Thyroid gland (tissue), 4 donors: Measurements from ENCODE around the gene MED27. TPM values are rescaled to one million over a fixed set of nuclear protein-coding genes. Genes with fewer than 3 reads are reported as not detected.

Experiments used
- DNase-seq, 2 donors: peaks; one replicate each; pipeline ENCODE4 v3.0.0-alpha.2; 2019
- H3K27ac ChIP-seq, 3 donors: fragments of 200-600 bp; sonication (generic); 1 replicate in 2 of 3; 2 replicates in 1 of 3; pipeline ENCODE4 v1.5.1; 2016 to 2019; ENCODE audit warnings: mild to moderate bottlenecking in 1 of 3, moderate library complexity in 1 of 3
- H3K27me3 ChIP-seq: fragments of 200-600 bp; sonication (generic); one replicate; pipeline ENCODE4 v1.5.1; 2019
- H3K36me3 ChIP-seq, 2 donors: fragments of 200-600 bp; sonication (generic); one replicate each; pipeline ENCODE4 v1.5.1; 2016 to 2019
- H3K4me1 ChIP-seq, 2 donors: fragments of 200-600 bp; sonication (generic); one replicate each; pipeline ENCODE4 v1.5.1; 2017 to 2019
- H3K4me3 ChIP-seq, 3 donors: fragments of 200-600 bp; sonication (generic); replicated peaks in 1 of 3; 1 replicate in 2 of 3; 2 replicates in 1 of 3; pipeline ENCODE4 v1.5.1; 2016; ENCODE audit warnings: mild to moderate bottlenecking in 1 of 3
- H3K9me3 ChIP-seq: fragments of 200-600 bp; sonication (generic); one replicate; pipeline ENCODE4 v1.5.1; 2017
- CTCF ChIP-seq, 6 experiments: fragments of 200-600 bp in 3 of 6; fragments of 450-650 bp in 3 of 6; sonication (generic) in 3 of 6; IDR thresholded peaks; one replicate each; pipeline ENCODE4 v1.5.1; 2016 to 2019; ENCODE audit warnings: antibody characterized with exemption in 6 of 6, mild to moderate bottlenecking in 2 of 6, inconsistent platforms in 1 of 6, moderate library complexity in 1 of 6
- POLR2A ChIP-seq, 2 donors: fragments of 450-650 bp; IDR thresholded peaks; one replicate each; pipeline ENCODE4 v1.6.1; 2017; ENCODE audit warnings: antibody characterized with exemption in 2 of 2, mild to moderate bottlenecking in 2 of 2, moderate library complexity in 1 of 2
- WGBS, 2 donors: methylation state at CpG; one replicate each; pipeline ENCODE4 v1.1.5; 2017; 5-methylcytosine and 5-hydroxymethylcytosine counted together
- intact Hi-C: fragments of 100-400 bp; cut with DNase I; formaldehyde crosslinking; loops from one replicate; pipeline ENCODE4 v1.15.1; 2023
- total RNA-seq, 4 donors: library from RNA; depleted of rRNA; stranded (reverse); fragments of >200 nt; gene quantifications; one replicate each; pipeline ENCODE4 v1.2.3, GENCODE V29; 2016

MED27 gene
- total RNA-seq, 4 donors from 2014 or later, result 15.3 to 19.5 (median 16.7) TPM

DNA sequence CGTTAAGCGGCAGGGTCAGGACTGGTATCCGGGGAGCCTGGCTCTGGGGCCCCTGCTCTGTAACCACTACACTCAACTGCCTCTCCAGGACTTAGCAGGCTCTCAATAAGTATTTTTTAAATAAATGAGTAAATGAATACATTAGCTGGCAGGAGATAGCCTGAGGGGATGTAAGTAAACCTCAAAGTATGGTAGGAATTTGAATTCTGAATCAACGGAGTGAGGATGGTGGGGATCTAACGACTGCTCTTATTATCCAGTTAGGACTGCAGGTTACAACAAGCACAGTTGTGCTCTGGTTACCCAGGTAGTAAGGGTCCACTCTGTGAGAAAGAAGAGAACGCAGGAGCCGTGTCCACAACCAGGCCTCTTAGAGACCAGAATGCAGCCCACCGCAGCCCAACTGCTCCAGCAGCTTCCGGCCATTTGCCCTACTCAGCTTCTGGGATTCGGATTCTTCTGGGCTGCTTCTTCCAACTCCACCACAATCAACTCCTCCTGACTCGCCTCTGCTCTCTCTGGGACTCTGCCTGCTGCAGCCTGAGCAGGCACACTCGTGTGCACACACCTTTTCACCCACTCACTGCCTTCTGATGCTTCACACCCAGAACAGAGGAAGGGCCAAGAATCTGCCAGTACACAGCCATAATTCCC lies 52.6 kb downstream of the MED27 start:
- H3K27me3 ChIP-seq, result no peaks in the 10 kb centered on the region
- WGBS, 2 donors, result 88 to 89% methylated on average over 12 of the region's 12 CpGs
- no peak for DNase-seq
- intact Hi-C loops, result no loop called here
- no peak overlapping the region for H3K27ac ChIP-seq
- H3K4me3 ChIP-seq, result no peak overlapping the region
- H3K9me3 ChIP-seq, result no peaks in the 10 kb centered on the region
- no peaks in the 10 kb centered on the region for H3K36me3 ChIP-seq
- H3K4me1 ChIP-seq, result peaks cover 0 to 3% of the 10 kb centered on the region in 2 donors
- TF ChIP-seq CTCF (IDR thresholded peaks at IDR 0.05) (no peak), POLR2A (IDR thresholded peaks at IDR 0.05) (no peak)

DNA sequence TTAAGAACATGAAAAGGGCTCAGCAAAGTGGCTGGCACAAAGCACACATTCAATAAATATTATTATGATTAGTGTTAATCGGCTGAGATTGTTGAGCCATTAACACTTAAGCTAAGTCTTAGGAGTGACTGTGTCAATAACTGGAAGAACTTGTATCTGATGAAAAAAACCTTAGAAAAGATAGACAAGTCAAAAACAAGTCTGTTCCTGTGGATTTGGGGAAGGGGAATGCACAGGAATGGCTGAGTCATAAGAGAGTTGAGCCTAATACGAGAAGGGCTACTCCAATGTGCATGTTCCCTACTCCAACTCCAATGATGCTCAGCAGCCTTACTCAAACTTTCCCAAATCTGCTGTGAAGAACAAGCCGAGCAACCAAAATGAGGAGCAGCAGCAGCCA lies 53.9 kb downstream of the MED27 start:
- 92 to 95% methylated on average over 3 of the region's 3 CpGs for WGBS, 2 donors
- Histone ChIP-seq H3K27me3 (no peaks in the 10 kb centered on the region), H3K9me3 (no peaks in the 10 kb centered on the region), H3K27ac (no peak overlapping the region), H3K36me3 (no peaks in the 10 kb centered on the region), H3K4me1 (peaks cover 0 to 3% of the 10 kb centered on the region in 2 donors), H3K4me3 (no peak overlapping the region)
- TF ChIP-seq CTCF (IDR thresholded peaks at IDR 0.05) (no peak), POLR2A (IDR thresholded peaks at IDR 0.05) (no peak)
- no peak for DNase-seq
- intact Hi-C loops, result no loop called here

DNA sequence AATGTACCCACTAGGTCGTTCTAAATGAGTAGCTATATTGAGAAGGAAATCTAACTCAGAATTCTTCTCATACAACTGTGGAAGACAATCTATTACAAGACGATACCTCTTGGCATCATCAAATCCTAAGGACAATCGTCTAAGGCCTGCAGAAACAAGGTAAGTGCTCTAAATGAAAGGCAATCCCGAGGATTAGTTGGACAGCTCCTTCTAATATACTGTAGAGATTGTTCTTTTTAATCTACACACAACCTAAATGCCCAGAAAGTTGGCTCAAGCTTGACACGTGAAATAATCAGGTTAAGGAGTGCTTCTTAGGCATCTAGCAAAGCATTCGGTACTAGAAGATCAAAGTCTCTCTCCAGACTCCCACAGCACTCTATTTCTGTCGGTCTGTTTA lies 55.1 kb downstream of the MED27 start:
- Histone ChIP-seq H3K4me3 (no peak overlapping the region), H3K27me3 (no peaks in the 10 kb centered on the region), H3K36me3 (no peaks in the 10 kb centered on the region), H3K27ac (no peak overlapping the region), H3K4me1 (peaks cover 0 to 11% of the 10 kb centered on the region in 2 donors), H3K9me3 (no peaks in the 10 kb centered on the region)
- WGBS, 2 donors, result 76 to 80% methylated on average over 7 of the region's 7 CpGs
- DNase-seq, result no peak
- intact Hi-C loops, result no loop called here
- TF ChIP-seq POLR2A (IDR thresholded peaks at IDR 0.05), result no peak
- no peak for TF ChIP-seq CTCF (IDR thresholded peaks at IDR 0.05)

DNA sequence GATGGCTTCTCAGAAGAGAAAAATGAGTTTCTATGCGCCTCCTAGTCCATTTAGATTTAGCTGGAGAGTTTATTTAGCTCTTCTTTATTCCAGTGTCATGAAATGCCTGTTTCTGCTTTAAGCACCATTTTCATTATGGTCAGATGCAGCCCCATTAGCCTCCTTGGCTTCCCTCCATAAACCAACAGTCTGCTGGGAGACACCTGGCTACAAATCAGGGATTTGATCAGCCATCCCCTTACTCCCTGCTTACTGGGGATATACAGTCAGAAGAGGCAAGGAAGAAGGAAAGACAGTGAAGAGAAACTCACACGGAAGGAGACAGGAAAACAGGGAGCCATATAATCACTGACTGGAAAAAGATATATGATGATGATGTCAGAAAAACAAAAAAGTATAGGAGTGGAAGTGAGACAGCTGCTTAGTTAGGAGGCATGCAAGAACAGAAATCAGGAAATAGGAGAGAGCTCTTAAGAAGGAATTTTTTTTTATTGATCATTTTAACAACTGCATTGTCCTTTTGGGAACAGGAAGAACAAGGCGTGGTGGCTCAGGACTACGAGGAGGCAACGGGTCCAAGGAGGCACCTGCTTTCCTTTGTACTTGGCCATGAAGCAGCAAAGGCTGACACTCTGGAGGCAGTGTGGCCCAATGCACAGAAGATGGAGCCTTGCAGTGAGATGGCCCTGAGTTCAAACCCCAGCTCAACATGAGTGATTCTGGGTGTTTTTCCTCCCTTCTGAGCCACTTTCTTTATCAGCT lies 56.1 kb downstream of the MED27 start:
- DNase-seq, result no peak
- Histone ChIP-seq H3K27me3 (no peaks in the 10 kb centered on the region), H3K4me3 (no peak overlapping the region), H3K27ac (no peak overlapping the region), H3K4me1 (peaks cover 0 to 13% of the 10 kb centered on the region in 2 donors), H3K9me3 (no peaks in the 10 kb centered on the region), H3K36me3 (no peaks in the 10 kb centered on the region)
- 80 to 87% methylated on average over 5 of the region's 5 CpGs for WGBS, 2 donors
- intact Hi-C loops, result no loop called here
- no peak for TF ChIP-seq CTCF (IDR thresholded peaks at IDR 0.05)
- no peak for TF ChIP-seq POLR2A (IDR thresholded peaks at IDR 0.05)
